HG02642 (cell line): ENCODE measurements around the gene COL1A2.

Experiments
- ATAC-seq: cut with Tn5 transposase; IDR thresholded peaks from one replicate; pipeline ENCODE4 v1.9.1; 2021; ENCODE audit warnings: mild to moderate bottlenecking; ENCODE audit not compliant: unreplicated experiment, poor library complexity

The COL1A2 gene

GRCh38 chr7:94394437-94395140 lies at the start of gene COL1A2:
Gene COL1A2 (plus strand): TSS chr7:94394895. CDS start chr7:94395032, 137 bp downstream.
- no peak for ATAC-seq

- ATAC-seq, result no peak
Measured at GRCh38 chr7:94345907-94346306, 48.8 kb upstream of the COL1A2 start.

GRCh38 chr7:94348142-94348541 lies 46.6 kb upstream of the COL1A2 start:
- ATAC-seq, result no peak

- no peak for ATAC-seq
Measured at GRCh38 chr7:94350734-94351133, 44.0 kb upstream of the COL1A2 start.

- no peak for ATAC-seq
Measured at GRCh38 chr7:94351703-94352102, 43.0 kb upstream of the COL1A2 start.

- no peak for ATAC-seq
Measured at GRCh38 chr7:94352887-94353286, 41.8 kb upstream of the COL1A2 start.

GRCh38 chr7:94354953-94355352 lies 39.7 kb upstream of the COL1A2 start:
- ATAC-seq, result no peak

- ATAC-seq, result no peak
Measured at GRCh38 chr7:94355454-94355853, 39.2 kb upstream of the COL1A2 start.

- ATAC-seq, result no peak
Measured at GRCh38 chr7:94357076-94357475, 37.6 kb upstream of the COL1A2 start.

GRCh38 chr7:94360926-94361325 lies 33.8 kb upstream of the COL1A2 start:
- no peak for ATAC-seq

- ATAC-seq, result no peak
Measured at GRCh38 chr7:94362276-94362675, 32.4 kb upstream of the COL1A2 start.

- no peak for ATAC-seq
Measured at GRCh38 chr7:94364816-94365215, 29.9 kb upstream of the COL1A2 start.

GRCh38 chr7:94366163-94366562 lies 28.5 kb upstream of the COL1A2 start:
- no peak for ATAC-seq

- no peak for ATAC-seq
Measured at GRCh38 chr7:94366832-94367231, 27.9 kb upstream of the COL1A2 start.

- no peak for ATAC-seq
Measured at GRCh38 chr7:94367949-94368348, 26.7 kb upstream of the COL1A2 start.

- ATAC-seq, result no peak
Measured at GRCh38 chr7:94368371-94368791, 26.3 kb upstream of the COL1A2 start.

- no peak for ATAC-seq
Measured at GRCh38 chr7:94374231-94374630, 20.5 kb upstream of the COL1A2 start.

GRCh38 chr7:94374721-94375566 lies 19.8 kb upstream of the COL1A2 start:
- ATAC-seq, result no peak

GRCh38 chr7:94375691-94376090 lies 19.0 kb upstream of the COL1A2 start:
- ATAC-seq, result no peak

GRCh38 chr7:94376281-94376680 lies 18.4 kb upstream of the COL1A2 start:
- ATAC-seq, result no peak

- no peak for ATAC-seq
Measured at GRCh38 chr7:94378356-94378755, 16.3 kb upstream of the COL1A2 start.

GRCh38 chr7:94380264-94380663 lies 14.4 kb upstream of the COL1A2 start:
- ATAC-seq, result no peak
